Osteocyte (in vitro differentiated cells): ENCODE results near the gene CRHBP. TPM values are rescaled to one million over a fixed set of nuclear protein-coding genes. Genes with fewer than 3 reads are reported as not detected.
"Not testable (repeated sequence)": the region's sequence is repeated elsewhere in the genome, so short reads cannot be mapped to it uniquely, and the experiment has no call there.

ENCODE experiments used
- DNase-seq: peaks from one replicate; pipeline ENCODE4 v3.0.0; 2021; ENCODE audit warnings: mixed read lengths; ENCODE audit not compliant: unreplicated experiment; ENCODE audit errors: extremely low spot score
- H3K27ac Mint-ChIP-seq: one replicate; pipeline ENCODE4 v1.8.0; 2021; ENCODE audit warnings: mild to moderate bottlenecking, mixed read lengths; ENCODE audit not compliant: unreplicated experiment
- H3K27me3 Mint-ChIP-seq: one replicate; pipeline ENCODE4 v1.8.0; 2021; ENCODE audit warnings: mixed read lengths; ENCODE audit not compliant: unreplicated experiment
- H3K36me3 Mint-ChIP-seq: one replicate; pipeline ENCODE4 v1.8.0; 2021; ENCODE audit warnings: mixed read lengths; ENCODE audit not compliant: unreplicated experiment
- H3K4me1 Mint-ChIP-seq: one replicate; pipeline ENCODE4 v1.8.0; 2021; ENCODE audit warnings: mixed read lengths; ENCODE audit not compliant: unreplicated experiment
- H3K4me3 Mint-ChIP-seq: one replicate; pipeline ENCODE4 v1.8.0; 2021; ENCODE audit warnings: mild to moderate bottlenecking, moderate library complexity, mixed read lengths; ENCODE audit not compliant: unreplicated experiment
- H3K9me3 Mint-ChIP-seq: one replicate; pipeline ENCODE4 v1.8.0; 2021; ENCODE audit warnings: mixed read lengths; ENCODE audit not compliant: unreplicated experiment
- total RNA-seq: library from RNA; stranded (reverse); gene quantifications from 2 replicates; pipeline ENCODE4 v1.2.1, GENCODE V29; 2021
- TF ChIP-seq, protein P1 (sequence below): fragments of 200-600 bp; sonication (generic); IDR thresholded peaks from 2 replicates; pipeline ENCODE4 v1.5.0; 2021; ENCODE audit warnings: antibody characterized with exemption, mild to moderate bottlenecking, moderate library complexity

CRHBP gene
- total RNA-seq, 1 donor from 2014 or later = 9.6 TPM

DNA sequence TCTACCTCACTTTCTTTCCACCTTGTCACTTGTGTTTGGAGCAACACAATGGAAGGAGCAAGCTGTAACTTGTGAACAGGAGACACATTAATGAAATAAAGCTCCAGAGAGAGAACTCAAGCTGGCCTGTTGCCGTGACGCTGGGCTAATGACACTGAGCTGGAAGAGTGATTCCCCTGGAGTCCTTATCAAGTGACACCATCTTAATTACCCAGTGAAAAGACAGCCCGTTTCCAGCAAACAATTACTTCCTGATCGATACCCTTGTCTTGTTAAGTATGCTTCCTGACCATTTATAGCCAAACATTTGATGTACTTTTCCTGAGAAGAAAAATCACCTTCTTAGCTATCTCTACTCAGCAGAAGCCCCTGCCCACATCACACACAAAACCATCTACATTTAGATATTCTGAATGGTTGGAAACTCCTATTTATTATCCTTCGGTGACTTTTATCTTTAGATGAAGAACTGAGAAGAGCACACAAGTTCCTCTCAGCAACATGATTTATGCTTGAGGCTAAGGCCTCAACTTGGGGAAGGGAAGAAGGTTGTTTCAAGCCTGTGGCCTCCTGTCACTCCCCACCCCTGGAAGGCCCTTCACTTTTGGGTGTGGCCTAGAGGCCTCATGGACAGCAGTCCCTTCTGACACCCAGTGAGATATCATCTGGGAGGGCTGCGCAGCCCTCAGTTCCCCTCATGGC lies 34.1 kb downstream of the CRHBP start:
- Mint-ChIP-seq H3K27me3 (no peaks in the 10 kb centered on the region), H3K27ac (no peak overlapping the region), H3K4me3 (no peak overlapping the region), H3K4me1 (no peaks in the 10 kb centered on the region), H3K9me3 (no peaks in the 10 kb centered on the region), H3K36me3 (no peaks in the 10 kb centered on the region)
- TF ChIP-seq, protein P1, sequence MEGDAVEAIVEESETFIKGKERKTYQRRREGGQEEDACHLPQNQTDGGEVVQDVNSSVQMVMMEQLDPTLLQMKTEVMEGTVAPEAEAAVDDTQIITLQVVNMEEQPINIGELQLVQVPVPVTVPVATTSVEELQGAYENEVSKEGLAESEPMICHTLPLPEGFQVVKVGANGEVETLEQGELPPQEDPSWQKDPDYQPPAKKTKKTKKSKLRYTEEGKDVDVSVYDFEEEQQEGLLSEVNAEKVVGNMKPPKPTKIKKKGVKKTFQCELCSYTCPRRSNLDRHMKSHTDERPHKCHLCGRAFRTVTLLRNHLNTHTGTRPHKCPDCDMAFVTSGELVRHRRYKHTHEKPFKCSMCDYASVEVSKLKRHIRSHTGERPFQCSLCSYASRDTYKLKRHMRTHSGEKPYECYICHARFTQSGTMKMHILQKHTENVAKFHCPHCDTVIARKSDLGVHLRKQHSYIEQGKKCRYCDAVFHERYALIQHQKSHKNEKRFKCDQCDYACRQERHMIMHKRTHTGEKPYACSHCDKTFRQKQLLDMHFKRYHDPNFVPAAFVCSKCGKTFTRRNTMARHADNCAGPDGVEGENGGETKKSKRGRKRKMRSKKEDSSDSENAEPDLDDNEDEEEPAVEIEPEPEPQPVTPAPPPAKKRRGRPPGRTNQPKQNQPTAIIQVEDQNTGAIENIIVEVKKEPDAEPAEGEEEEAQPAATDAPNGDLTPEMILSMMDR = no peak
- DNase-seq = no peak

DNA sequence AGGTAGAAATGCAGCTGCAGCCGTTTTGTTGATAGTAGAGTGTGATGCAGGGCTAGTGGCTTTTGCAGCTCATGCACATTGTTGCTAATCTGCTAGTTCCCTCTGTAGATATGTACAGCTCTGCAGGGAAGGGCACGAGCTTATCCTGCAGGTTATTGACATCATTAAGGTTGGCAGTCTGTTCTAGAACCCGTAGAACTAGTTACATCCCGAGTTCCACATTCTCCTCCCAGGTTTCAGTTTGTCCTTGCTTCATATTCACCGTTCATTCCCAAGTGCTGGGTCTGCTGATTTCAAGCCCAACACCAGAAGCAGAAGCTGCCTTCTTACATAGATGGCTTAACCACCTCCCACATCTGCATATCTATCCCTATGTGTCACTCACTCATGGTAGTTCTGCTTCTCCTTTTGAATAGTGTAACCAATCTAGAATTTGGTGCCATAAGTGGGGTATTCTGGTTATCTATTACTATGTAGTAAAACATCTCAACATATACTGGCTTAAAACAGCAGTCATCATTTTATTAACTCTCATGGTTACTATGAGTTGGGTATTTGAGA lies 38.1 kb downstream of the CRHBP start:
- no peaks in the 10 kb centered on the region for H3K9me3 Mint-ChIP-seq
- TF ChIP-seq, protein P1 = no peak
- no peak overlapping the region for H3K4me3 Mint-ChIP-seq
- no peaks in the 10 kb centered on the region for H3K4me1 Mint-ChIP-seq
- no peak overlapping the region for H3K27ac Mint-ChIP-seq
- no peak for DNase-seq
- no peaks in the 10 kb centered on the region for H3K36me3 Mint-ChIP-seq
- no peaks in the 10 kb centered on the region for H3K27me3 Mint-ChIP-seq

GRCh38 chr5:76993436-76993835 lies 40.6 kb downstream of the CRHBP start:
- not testable (repeated sequence) for H3K36me3 Mint-ChIP-seq, DNase-seq, H3K4me3 Mint-ChIP-seq, H3K4me1 Mint-ChIP-seq, H3K27ac Mint-ChIP-seq, H3K27me3 Mint-ChIP-seq, H3K9me3 Mint-ChIP-seq

DNA sequence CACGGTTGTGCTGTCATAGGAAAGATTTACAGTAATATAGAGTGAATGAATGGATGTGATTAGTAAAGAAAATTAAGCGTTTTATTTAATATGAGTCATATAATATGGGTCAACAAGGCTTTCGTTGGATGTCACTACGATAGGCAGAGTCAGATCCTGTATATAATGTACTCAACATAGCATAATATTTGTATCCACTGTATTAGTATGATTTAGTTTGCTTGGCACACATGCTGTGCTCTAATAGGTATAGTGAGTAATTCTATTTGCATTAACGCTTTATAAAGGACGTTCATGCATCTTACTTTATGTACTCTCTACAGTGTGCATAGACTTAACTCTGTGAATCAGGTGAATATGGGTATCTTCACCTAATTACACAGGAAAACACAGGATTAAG lies 41.5 kb downstream of the CRHBP start:
- TF ChIP-seq, protein P1 = no peak
- no peaks in the 10 kb centered on the region for H3K36me3 Mint-ChIP-seq
- no peaks in the 10 kb centered on the region for H3K4me1 Mint-ChIP-seq
- DNase-seq = no peak
- no peaks in the 10 kb centered on the region for H3K9me3 Mint-ChIP-seq
- no peak overlapping the region for H3K4me3 Mint-ChIP-seq
- H3K27me3 Mint-ChIP-seq = no peaks in the 10 kb centered on the region
- no peak overlapping the region for H3K27ac Mint-ChIP-seq

GRCh38 chr5:76998251-76998650 lies 45.4 kb downstream of the CRHBP start:
- H3K27me3 Mint-ChIP-seq, DNase-seq, H3K4me3 Mint-ChIP-seq, H3K9me3 Mint-ChIP-seq, H3K4me1 Mint-ChIP-seq, H3K27ac Mint-ChIP-seq, H3K36me3 Mint-ChIP-seq: not testable (repeated sequence)

DNA sequence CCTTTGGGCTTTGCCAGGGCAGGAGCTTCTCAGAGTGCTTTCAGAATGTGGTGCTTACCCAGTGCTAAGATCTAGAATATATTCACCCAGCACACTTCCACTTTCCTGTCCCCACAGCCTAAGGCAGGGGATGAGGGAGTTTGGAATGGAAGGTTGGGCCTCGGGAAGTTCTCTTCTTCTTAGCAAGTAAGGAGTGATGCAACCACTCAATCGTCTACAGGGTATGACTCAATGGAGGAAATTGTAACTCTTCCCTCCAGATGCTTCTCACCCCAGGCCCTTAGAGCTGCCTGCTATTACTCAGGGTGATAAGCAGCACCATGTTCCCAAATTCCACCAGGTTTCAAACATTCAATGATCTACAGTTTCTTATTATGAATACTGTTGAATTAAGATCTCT lies 46.6 kb downstream of the CRHBP start:
- TF ChIP-seq, protein P1 = no peak
- Mint-ChIP-seq H3K4me1 (no peaks in the 10 kb centered on the region), H3K9me3 (no peaks in the 10 kb centered on the region), H3K27me3 (peaks cover 3% of the 10 kb centered on the region), H3K4me3 (no peak overlapping the region), H3K27ac (peak overlapping the region; percentile 9), H3K36me3 (no peaks in the 10 kb centered on the region)
- DNase-seq = no peak
